NCI-H510A treated with DMSO at 0.1 percent for 48 hours (cell line): ENCODE data around the gene PRSS36.
"Not testable (repeated sequence)": the region's sequence is repeated elsewhere in the genome, so short reads cannot be mapped to it uniquely, and the experiment has no call there.

Experiments
- DNase-seq: peaks from one replicate; lab custom pipeline; 2025; lab: John Stamatoyannopoulos, UW

PRSS36 gene

DNA sequence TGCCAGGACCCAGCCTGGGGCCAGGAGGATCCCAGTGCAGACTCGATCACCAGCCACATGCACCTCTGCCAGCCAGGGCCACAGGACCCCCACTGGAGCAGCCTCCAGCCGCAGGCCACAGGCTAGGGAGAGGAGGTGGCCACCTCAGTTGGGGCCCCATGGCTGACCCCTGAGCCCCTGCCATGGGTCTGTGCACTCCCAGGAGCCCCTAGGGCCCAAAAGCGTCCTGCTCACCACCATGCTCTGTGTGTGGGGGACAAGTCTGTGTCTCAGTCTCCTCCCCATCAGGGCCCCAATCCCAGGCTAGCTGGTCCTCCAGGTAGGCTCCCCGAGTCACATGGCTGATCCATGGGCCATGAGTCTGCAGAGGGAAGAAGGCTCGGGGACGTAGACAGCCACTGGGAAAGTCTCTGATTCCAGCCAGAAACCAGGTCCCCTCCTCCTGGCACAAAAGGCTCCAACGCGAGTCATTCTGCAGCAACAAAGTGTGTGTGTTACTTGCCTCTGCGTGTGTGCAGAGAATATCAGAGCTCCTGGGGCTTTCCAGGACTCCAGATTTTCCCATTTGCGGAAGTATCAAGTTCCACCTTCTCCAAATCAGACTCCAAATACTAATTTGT is 8.3 kb downstream of the PRSS36 start:
- no peak for DNase-seq

DNA sequence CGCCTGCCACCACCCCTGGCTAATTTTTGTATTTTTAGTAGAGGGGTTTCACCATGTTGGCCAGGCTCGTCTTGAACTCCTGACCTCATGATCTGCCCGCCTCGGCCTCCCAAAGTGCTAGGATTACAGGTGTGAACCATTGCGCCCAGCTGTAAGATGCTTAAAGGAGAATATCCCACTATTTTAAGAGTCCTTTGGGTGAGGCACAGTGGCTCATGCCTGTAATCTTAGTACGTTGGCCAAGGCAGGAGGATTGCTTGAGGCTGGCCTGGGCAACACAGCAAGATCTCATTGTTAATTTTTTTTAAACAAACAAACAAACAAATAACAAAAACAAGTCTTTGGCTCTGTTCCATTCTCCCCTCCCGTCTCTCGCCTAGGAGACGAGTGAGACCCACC is 8.8 kb downstream of the PRSS36 start:
- DNase-seq, result not testable (repeated sequence)

DNA sequence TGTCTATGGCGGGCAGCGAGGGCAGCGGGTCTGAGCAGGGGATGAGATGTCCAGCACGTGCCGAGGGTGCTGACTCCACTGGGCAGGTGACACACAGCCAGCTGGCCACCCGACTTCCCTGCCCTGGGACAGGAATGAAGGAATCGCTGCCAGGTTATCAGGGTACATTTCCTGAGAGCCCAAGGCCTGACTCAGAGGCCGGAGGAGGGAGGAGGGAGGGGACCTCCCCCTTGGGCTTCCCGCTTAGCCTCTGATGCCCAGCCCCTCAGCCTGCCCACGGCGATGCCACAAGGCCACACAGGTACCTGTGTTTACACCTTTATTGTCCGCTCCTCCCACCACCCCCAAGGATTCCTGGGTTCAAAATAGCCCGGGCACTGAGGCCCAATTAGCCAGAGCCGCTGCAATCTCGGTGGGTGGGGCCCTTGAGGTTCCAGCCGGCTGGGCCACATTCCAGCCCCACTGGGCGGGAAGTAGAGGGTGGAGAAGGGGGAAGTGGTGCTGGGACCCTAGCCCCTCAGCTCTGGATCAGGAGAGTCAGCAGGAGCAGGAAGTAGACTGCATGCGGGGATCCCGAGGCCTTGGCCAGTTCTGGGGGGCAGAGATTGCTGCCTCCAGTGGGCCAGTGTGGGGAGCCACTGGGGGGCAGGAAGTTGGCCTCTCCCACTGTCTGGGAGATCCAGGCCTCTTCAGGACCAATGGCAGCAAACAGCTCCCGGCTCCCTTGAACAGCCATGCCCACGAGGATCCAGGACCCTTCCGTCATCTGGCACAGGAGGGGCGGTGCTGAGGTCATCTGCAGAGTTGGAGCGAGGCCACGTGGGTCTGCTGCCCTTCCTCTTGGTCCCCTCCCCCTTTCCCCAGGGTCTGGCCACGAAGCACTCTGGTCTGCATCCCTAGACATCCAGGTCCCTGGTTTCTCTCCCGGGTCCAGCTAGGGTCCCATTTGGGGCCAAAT is 11.0 kb downstream of the PRSS36 start:
- DNase-seq, result no peak

DNA sequence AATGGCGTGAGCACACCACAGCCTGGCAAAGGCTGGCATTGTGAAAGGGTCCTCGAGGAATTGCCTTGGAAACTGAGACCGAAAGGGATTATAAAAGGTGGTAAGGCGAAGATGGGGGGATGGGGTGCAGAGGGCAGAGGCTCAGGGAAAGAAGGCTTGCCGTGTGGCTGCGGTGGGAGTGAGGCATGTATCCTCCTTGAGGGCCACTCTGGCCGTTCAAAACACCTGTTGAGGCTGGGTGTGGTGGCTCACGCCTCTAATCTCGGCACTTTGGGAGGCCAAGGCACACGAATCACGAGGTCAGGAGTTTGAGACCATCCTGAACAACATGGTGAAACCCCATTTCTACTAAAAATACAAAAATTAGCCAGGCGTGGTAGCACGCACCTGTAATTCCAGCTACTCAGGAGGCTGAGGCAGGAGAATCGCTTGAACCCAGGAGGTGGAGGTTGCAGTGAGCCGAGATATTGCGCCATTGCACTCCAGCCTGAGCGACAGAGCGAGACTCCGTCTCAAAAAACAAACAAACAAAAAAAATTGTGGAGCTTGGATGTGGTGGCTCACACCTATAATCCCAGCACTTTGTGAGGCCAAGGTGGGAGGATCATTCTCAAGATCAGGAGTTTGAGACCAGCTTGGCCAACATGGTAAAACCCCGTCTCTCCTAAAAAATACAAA is 12.9 kb downstream of the PRSS36 start:
- DNase-seq, result not testable (repeated sequence)

DNA sequence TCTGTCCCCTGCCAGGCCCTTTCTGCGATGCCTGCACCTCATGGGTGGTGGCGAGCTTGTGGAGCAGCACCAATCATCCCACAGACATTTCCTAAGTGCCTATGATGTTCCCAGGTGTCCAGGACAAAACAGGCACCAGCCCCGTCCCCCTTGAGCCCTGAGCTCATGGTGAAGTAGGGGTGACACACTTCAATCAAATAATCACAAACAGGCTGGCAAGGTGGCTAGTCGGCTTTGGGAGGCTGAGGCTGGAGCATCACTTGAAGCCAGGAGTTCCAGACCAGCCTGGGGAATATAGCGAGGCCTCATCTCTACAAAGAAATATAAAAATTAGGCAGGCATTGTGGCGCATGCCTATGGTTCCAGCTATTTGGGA is 13.6 kb downstream of the PRSS36 start:
- no peak for DNase-seq

DNA sequence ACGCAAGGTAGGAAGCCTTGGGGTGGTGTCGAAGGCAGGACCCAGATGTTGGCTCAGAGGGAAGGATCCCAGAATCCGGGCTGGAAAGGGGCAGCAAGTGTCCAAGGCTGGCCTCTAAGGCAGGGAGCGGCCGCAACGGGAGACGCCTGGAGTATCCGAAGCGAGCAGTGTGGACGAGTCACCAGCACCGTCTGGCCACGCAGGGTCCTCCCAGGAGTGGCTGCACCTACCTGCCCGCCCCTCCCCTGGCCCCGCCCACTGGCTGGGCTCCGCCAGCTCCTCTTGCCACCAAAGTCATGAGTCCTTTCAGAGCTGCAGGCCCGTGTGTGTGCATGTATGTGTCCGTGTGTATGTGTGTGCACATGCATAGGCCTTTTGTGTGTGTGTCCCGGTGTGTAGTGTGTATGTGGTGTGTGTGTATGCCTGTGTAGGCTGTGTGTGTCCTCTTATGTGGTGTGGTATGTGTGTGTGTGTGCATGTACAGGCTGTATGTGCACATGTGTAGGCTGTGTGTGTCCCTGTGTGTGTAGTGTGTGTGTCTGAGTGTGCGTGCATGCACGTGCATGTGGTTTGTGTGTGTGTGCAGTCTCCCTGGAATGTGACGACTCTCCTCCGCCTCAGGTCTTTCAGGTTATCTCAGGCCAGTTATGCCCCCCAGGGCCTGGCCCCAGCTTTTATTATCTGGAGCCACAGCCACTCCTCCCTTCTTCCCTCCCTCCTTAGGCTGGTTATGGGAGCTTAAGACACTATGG is 14.2 kb downstream of the PRSS36 start, which contains the start of gene PRSS8:
Gene PRSS8 (minus strand): TSS at position 193 of the 752 bp plus-strand sequence. CDS start 229 bp downstream, outside the sequence.
- no peak for DNase-seq

DNA sequence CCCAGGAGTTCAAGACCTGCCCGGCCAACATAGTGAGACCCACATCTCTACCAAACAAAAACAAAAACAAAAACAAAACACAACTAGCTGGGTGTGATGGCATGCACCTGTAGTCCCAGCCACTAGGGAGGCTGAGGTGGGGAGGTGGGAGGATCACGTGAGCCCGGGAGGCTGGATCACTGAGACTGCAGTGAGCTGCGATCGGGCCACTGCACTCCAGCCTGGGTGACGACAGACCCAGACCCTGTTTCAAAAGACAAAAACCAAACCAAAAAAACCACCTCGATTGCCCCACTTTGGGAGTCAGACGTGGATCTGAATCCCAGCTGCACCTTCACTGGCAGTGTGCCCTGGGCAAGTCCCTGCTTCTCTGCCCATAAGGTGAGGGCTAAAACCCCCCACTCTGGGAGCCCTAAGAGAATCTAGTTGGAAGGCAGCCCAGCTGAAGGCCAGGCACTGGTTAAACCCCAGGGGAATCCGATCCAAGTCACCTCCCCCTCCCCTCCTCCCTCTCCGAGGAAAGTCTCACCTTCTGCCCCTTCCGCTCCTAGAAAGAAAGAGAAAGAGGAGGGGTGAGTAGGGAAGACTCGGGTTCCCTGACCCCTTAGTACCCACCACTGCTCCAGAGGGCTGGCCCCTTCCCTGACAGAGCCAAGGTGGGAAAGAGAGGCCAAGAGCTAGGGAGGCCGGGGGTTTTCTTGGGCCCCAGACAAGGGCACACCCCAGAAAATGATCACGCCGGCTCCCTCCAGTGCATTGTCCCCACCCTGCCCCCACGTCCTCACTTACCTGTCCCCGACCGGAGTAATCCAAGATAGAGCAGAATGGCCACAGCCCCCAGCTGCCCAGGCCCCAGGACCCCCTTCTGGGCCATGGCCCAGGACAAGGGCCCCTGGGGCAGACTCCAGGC is 15.0 kb downstream of the PRSS36 start:
- no peak for DNase-seq

DNA sequence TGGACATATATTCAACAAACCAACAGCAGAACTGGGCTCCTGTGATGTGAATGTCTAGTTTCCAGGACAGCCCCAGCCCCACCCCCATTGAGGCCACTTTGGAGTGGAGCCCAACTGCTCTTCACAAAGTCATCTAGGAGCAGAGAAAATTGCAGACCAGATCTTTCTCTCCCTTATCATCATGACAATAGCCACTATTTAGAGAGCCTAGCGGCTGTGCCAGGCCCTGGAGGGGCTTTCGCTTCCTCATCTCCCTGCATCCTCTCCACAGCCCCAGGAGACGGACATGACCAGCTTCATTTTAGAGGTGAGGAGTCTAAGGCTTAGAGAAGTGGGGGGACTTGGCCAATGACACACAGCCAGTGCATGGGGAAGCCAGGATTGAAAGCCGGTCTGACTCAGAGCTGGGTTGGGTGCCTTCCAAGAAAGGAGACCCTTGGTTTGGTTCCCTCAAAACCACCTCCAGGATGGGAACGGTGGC is 15.7 kb downstream of the PRSS36 start:
- DNase-seq, result no peak

DNA sequence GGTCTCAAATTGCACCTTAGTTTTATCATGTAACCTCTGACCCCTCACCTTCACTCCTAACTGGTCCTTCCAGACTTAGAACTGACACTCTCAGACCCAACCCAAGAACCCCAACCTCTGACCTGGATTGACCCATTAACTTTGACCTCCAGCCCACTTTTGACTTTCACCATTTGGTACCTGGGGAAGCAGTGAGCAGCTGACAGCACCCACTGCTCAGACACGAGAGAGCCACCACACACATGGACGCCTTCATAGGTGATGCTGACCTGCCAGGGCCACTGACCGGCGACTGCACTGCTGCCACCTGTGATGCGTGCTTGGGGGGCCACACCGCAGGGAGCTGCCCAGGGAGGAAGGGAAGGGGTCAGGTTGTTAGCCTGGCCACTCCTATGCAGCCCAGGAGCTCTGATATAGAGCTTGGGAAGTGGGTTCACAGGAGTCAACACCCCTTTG is 16.8 kb downstream of the PRSS36 start:
- DNase-seq, result no peak

DNA sequence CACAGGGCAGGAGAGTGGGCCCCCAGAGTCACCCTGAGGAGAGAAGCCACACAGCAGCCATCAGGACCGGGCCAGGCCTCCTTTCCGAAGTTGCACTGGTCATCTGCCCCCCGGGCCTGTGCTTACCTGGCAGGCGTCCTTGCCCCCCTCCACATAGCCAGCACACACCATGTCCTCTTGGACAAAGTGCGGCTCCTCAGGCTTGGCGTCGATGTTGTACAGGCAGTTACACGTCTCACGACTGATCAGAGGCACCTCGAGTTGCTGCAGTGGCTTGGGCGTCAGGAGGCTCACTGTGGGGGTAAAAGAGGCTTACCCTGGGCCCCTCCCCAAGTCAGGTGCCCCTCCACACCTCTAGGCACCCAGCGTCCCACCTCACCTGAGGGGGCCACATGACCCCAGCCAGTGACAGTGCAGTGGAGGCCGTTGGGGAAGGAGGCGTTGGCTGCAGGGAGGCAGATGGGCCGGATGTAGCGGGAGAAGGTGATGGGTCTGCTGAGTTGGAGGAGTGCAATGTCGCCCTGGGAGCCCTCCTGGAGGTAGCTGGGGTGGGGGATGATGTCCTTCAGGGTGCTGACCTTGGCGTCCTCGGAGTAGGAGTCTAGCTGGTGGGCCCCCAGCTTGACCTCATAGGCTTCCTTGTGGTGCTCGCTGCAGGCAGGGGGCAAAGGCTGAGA is 17.4 kb downstream of the PRSS36 start:
- DNase-seq, result no peak

DNA sequence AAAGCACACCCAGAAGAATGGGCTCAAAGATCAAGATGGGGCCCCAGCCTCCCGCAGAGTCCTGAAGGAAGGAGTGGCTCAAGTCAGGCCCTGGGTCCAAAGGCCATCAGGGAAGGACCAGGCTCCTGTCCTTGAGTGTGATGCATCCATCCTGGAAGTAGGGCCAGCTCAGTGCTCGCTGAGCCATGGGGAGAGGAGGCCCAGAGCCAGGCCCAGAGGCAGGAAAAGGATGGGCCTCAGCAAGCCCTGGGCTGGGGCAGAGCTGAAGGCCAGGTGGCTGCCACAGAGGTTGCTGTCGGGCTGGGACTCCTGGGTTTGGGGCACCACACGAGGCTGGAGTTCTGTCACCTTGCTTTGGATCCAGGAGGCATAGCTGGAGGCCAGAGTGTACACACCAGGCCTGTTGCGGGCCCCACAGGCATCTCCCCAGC is 18.0 kb downstream of the PRSS36 start:
- no peak for DNase-seq

DNA sequence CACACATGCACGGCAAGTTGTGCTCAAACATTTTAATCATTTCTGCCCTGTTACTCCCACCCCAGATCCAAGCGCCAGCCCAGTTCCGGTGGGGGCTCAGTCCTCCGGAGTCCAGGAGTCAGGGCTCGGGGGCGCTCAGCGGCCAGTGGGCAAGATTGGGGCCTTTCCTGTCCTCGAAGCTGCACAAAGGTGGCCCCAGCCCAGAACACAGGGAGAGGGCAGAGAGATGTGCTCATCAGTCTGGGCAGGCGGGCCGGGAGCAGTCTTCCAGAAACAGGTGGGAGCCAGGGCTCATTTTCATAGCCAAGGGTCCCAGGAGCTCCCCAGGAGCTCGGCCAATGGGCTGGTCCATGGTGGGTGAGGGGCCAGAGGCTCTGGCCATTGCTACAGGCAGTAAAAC is 18.4 kb downstream of the PRSS36 start:
- DNase-seq, result no peak

DNA sequence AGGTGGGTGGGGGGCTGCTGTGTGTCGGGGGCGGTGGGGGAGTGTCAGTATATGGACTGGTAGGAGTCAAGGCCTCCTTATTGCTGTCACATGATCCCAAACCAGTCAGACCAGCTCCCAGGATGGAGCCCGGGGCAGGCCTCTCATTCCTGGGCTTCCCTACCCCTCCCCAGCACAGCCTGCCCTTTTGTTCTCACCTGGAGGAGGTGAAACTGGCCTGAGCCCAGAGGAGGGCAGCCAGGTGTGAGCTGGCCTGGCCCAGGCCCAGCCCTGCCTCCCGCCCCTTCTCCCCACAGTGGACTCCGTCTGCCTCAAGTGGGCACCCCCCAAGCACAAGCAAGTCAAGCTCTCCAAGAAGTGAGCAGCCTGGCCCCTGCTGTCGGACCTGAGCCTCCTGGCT is 19.0 kb downstream of the PRSS36 start:
- DNase-seq, result peak; percentile 89

DNA sequence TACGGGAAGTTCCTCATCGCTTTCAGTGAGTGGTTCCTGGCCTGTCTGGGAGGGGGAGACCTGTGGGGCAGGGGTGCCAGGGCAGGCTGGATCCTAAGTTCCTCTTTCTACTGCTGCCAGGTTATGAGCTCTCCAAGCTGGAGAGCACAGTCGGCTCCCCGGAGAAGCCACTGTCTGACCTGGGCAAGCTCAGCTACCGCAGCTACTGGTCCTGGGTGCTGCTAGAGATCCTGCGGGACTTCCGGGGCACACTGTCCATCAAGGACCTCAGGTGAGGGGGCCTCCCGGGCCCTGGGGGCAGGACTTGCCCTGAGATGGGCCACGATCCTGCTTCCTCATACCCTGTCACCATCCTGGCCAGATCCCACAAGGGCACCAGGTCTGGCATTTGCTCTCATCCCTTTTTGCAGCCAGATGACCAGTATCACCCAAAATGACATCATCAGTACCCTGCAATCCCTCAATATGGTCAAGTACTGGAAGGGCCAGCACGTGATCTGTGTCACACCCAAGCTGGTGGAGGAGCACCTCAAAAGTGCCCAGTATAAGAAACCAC is 19.5 kb downstream of the PRSS36 start:
- no peak for DNase-seq

DNA sequence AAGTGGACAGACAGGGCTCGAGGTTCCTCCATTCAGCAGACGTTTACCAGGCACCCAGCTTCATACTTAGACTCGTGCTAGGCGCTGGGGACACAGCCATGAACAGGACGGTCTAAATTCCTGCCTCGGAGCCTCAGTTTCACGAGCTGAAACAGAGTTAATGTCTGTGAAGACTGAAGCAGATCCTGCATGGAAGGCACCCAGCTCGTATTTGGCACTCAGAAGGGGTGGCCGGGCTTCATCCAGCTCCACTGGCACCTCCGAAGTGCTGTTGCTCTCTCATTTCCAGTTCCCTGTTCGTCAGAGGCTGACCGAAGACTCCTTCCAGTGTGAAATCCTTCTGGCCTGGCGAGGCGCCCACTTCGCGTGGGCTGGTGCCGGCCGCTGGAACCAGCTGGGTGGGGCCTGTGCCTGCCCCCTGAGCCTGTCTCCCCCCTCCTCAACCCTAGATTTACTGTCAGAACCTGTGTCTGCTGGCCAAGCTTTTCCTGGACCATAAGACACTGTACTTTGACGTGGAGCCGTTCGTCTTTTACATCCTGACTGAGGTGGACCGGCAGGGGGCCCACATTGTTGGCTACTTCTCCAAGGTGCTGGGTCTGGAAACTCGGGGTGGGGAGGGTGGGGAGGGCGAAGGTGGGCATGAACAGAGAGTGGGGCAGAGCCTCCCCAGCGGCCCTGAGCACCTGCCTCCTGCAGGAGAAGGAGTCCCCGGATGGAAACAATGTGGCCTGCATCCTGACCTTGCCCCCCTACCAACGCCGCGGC is 20.1 kb downstream of the PRSS36 start:
- DNase-seq, result no peak

DNA sequence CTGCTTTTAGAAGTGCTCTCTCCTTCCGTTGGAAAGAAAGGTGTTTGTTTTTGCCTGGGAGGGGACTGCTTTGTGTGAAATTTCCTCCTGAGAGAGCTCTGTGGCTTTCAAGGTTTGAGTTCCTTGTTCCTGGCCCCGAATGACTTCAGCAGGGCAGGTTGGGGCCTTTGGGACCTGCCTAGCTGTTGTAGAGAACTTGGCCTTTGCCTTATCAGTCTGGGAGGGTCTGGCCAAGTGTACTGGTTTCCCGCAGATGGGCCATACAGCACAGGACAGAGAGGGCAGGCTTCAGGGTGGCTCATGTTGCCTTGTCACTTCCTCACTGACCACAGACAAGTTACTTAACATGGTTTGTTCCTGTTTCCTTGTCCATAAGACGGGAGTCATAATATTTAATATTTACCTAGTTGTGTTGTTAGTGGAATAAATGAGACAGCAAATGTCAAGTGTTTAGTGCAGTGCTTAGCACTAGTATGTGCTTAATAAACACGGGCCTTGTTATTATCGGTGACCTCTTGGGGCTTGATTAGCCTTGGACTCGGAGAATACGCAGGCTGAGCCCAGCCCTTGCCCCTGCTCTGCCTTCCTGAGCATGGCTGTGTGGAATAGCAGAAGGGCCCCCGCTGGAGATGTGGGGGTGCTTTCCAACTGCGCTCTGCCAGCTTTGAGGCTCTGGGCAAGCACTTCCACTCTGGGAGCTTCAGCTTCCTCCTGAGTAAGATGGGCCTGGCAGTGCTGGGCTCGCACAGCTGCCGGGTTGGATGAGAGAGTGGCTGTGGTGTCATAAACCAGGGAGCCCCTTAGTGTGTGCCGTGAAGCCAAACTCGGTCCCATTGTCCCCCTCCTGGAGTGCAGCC is 20.9 kb downstream of the PRSS36 start:
- no peak for DNase-seq

DNA sequence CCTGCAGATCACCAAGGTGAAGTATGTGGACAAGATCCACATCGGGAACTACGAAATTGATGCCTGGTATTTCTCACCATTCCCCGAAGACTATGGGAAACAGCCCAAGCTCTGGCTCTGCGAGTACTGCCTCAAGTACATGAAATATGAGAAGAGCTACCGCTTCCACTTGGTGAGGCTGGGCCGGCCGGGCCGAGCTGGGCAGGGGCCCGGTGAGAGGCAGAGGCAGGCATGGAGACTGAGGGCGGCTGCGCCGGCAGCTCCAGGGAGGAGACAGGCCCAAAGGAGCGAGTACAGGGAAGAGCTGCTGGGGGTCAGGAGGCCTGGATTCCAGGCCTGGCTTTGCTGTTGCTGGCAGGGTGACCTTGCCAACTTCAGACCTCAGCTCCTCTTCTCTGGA is 22.7 kb downstream of the PRSS36 start:
- DNase-seq, result no peak

DNA sequence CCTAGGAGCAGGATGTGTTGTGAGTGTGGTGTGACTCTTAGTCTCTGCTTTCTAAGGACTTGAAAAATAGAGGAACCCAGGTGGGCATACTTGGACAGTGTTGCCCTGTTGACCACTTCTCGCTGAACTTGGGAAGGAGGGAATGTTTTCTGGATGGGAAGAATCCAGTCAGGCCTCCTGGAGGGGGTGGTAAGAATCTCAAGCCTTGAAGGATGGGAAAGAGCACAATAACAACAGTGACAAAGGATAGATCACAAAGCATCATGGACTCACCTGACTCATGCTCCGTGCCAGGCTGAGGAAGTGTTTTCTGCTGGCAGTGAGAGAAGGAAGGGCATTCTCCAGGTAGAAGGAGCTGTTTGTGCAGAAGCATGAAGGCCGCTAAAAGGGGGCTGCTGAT is 24.0 kb downstream of the PRSS36 start:
- no peak for DNase-seq
